Myometrial cell (primary cell): ENCODE measurements around the gene CCDC90B. TPM values are rescaled to one million over a fixed set of nuclear protein-coding genes. Genes with fewer than 3 reads are reported as not detected.

Experiments
- total RNA-seq: library from RNA; depleted of rRNA; stranded (reverse); fragments of >200 nt; gene quantifications from 2 replicates; pipeline ENCODE4 v1.2.3, GENCODE V29; 2015

Gene CCDC90B, protein sequence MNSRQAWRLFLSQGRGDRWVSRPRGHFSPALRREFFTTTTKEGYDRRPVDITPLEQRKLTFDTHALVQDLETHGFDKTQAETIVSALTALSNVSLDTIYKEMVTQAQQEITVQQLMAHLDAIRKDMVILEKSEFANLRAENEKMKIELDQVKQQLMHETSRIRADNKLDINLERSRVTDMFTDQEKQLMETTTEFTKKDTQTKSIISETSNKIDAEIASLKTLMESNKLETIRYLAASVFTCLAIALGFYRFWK
- total RNA-seq = 36.3 and 44.7 TPM in 2 replicates

DNA sequence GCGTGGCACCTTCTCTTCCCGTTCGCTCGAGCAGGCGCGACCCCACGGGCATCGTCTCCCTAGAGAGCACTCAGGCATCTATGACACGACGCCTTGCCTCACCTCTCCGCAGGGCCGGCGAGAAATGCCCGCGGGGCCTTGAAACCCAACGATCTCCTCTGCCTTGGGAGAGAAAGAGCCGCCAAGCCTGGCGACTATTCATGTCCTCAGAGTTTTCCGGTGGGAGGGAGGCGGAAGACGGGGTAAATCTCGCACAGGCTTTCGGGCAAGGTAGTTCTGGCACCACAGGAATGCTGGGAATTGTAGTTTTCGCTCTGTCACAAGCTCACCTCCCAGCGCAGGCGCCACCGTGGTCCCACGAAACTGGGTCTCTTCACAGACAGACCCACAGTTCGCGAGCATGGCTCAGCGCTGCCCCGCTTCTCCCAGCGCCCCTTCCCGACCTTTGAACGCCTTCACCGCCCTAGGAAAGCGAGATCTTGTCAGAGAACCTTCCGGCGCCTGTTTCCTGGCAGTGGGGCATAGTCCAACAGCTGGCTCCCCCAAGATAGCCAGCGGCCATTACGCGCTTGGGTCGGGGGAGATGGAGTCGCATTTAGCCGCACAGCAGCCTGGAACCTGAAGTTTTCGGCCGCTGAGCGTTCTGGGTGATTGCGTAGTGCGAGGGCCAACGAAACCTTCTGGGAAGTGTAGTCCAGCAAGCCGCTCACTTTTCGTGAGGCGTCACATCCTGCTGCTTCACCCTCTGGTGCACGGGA lies at the start of gene CCDC90B:
Gene CCDC90B (minus strand): TSS at position 597 of the 758 bp plus-strand sequence. CDS start 395 bp downstream, at position 202.

Other genes starting within 250 kb of the CCDC90B start
- 1.2 and 4.1 TPM in 2 replicates for gene RAB30, start 214.5 kb downstream of the CCDC90B start, total RNA-seq
- 12.4 and 25.7 TPM in 2 replicates for gene PCF11, start 129.2 kb downstream of the CCDC90B start, total RNA-seq
- gene ANKRD42, start 92.7 kb downstream of the CCDC90B start, total RNA-seq = 6.9 and 9.2 TPM in 2 replicates